Measurements from ENCODE around the gene EFCAB11.

GRCh38 chr14:89899291-89899690 is 55.2 kb downstream of the EFCAB11 start:
- TF ChIP-seq CTCF (IDR thresholded peaks at IDR 0.05) (no peak), EP300 (IDR thresholded peaks at IDR 0.05) (no peak)

Data from ovary (tissue), 3 donors.